HG03439 (cell line): ENCODE data around the gene PERM1.
"Not testable (repeated sequence)": the region's sequence is repeated elsewhere in the genome, so short reads cannot be mapped to it uniquely, and the experiment has no call there.

ENCODE experiments used
- ATAC-seq: cut with Tn5 transposase; IDR thresholded peaks from one replicate; pipeline ENCODE4 v1.9.1; 2021; ENCODE audit warnings: mild to moderate bottlenecking, moderate library complexity; ENCODE audit not compliant: unreplicated experiment

The PERM1 gene

GRCh38 chr1:981955-982558 lies at the start of gene PERM1:
Gene PERM1 (minus strand): TSS chr1:982093. CDS start chr1:981029, 1,064 bp downstream.
- ATAC-seq: no peak

DNA sequence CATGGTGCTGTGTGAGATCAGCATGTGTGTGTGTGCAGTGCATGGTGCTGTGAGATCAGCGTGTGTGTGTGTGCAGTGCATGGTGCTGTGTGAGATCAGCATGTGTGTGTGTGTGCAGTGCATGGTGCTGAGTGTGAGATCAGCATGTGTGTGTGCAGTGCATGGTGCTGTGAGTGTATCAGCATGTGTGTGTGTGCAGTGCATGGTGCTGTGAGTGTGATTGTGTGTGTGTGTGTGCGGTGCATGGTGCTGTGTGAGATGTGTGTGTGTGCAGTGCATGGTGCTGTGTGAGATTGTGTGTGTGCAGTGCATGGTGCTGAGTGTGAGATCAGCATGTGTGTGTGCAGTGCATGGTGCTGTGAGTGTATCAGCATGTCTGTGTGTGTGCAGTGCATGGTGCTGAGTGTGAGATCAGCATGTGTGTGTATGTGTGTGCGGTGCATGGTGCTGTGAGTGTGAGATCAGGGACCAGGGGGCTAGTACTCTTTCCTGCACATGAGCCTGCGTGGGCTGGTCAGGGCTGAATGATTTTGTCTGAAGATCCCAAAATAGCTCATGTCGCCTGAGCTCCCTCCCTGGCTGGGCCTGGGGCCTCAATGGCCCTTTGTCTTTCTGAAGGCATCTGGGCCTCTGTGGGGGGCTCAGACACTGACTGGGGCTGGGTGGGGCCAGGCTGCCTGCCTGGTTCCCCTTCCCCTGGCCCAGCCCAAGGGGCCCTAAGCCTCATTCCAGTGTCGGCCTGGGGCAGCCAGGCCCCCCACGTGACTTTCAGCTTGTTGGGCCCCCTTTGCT lies 49.2 kb upstream of the PERM1 start:
- not testable (repeated sequence) for ATAC-seq

DNA sequence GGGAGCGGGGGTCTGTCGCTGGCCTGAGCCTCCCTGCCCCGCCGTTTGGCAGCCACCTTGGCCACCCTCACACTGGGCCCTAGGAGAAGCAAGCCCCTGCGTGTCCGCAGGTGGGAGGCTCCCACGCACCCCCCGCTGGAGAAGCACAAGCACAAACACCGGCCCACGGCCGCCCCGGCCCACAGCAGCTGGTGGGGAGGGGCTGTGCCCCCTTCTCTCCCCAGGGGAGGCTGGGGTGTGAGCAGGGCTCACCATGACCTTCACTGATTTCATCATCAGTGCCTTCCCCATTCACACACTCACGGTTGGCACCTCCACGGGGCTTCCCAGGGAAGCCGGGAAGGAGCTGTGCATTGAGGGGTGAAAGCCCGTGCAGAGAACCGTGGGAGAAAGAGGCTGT lies 45.9 kb upstream of the PERM1 start:
- no peak for ATAC-seq

- ATAC-seq: no peak
These were observed 44.9 kb upstream of the PERM1 start for GRCh38 chr1:1026599-1027413.

DNA sequence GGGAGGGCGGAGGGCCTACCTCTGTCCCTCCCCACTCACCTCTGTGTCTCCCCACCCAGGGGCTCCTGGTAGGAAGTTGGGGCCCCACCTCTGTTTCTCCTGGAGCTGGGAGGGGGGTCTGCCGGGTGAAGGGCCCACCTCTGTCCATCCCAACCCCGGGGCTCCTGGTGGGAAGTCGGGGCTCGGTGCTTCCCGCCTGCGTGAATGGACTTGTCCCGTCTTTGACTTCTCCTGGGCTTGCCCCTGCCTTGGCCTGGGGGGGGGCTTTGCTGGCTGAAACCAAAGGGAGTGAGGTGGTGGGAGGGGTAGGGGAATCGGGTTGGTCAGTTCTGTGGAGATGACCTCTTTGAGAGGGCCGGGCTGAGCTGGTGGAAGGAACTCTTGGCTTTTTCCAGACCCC lies 43.8 kb upstream of the PERM1 start:
- no peak for ATAC-seq

- no peak for ATAC-seq
These were observed 43.1 kb upstream of the PERM1 start for GRCh38 chr1:1024771-1025699.

GRCh38 chr1:1024149-1024770 lies 42.4 kb upstream of the PERM1 start:
- ATAC-seq: no peak

DNA sequence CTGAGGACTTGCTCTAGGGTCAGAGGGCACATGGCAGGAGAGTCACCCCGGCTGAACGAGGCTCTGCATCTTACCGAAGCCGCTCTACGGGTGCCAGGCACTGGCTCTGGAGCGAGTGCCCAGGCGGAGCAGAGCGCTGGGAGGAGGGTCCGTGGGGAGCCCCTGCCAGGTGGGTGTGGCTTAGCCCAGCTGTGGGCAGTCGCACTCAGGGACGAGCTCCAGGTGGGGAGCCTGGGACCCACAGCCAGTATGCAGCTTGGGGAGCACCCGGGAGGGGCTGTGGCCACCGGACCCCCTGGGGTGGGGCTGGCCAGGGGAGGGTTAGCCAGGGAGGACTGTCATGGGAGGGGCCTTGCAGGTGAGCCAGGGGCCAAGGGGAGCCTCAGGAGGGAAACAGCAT lies 41.8 kb upstream of the PERM1 start:
- ATAC-seq: no peak

DNA sequence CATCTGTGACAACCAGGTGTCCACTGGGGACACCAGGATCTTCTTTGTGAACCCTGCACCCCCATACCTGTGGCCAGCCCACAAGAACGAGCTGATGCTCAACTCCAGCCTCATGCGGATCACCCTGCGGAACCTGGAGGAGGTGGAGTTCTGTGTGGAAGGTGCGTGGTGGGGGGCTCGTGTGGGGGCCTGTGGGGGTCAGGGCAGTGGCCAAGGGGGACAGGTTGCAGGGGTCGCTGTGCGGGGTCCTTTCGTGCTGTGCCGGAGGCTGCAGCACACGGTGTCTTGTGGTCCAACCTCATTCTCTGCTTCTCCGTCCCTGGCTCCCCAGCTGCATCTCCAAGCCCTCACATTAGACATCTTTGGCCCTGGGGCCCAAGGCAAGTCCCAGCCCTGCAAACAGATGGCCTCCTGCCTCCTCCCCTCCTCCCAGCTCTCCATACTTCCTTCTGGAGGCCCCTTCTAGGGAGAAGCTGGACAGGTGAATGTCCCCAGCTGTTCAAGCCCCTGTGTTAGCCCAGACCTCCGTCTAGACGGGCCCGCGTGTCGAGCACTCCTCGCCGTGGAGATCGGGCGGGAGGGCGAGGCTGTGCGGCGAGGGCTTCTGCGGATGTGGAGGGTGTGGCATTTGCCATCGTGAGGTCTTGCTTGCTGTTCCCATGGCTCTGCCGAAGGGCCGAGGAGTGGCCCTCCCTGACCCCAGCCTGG lies 40.6 kb upstream of the PERM1 start:
- ATAC-seq: no peak

GRCh38 chr1:1021920-1022259 lies 40.0 kb upstream of the PERM1 start:
- no peak for ATAC-seq

DNA sequence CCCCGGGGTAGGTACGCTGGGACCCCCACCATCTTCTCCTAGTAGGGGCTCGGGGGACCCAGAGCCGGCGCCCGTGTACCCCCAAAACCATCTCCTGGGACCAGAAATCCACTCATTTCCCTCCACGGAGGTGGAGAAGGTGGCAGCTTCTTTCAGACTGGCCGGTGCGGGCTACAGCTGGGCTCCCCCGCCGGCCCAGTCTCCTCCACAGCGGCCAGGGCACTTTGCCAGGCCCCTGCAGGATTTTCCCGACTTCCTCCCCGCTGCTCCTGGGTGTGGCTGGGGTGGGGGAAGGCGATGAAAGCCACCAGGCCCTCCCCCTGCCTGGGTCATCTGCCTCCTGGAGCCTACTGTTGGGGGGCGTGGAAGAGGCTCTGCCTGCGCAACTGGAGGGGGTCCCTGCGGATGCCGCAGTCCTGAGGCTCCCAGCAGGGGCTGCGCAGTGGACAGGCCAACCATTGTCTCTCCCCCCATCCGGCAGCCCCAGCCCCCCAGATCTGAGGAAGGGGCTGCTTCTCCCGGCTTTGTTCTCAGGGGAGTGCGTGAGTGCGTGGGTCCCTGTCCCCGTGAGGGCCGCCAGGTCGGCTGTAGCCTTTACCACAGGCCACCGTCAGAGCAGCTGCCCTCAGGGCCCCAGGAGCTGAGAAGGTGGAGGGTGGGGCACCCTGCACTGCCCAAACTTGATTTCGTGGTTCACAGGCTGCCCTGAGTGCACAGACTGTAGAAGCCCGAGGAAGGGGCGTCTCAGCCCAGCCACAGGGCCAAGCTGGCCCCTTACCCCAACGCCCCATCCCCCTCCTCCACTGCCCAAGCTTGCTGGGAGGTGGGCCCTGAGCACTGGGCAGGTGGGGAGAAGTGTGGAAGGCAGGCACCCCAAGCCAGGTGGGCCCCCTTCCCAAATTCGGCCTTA lies 39.4 kb upstream of the PERM1 start:
- no peak for ATAC-seq

DNA sequence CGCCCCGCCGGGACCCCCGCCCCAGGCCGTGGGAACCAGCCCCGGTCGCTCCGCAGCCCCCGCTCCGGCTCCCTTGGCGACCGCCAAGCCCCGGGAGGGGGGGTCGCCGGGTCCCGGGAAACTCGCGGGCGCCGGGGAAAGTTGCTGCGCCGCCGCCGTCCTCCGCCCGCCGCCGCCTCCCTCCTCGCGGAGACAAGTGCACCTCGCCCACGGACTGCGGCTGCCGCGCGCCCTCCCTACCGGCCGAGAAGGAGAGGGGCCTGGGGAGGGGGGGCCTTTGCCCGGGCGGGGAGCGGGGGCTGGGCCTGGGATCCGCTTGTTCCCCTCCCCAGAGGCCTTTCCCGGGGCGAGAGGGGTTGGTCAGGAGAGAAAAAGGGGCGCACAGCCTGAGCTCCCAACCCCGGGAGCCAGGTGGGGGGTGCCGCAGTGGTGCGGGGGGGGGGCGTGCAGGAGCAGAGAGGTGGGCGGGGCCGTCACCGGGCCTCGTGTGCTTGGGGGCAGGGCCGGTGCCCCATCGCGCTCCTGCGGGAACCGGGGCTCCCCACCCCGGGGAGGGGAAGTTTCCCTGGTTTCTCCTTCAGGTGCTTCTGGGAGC lies 38.6 kb upstream of the PERM1 start:
- peak; percentile 13 for ATAC-seq

- ATAC-seq: peak; percentile 31
These were observed 38.1 kb upstream of the PERM1 start, which contains the start of gene AGRN for GRCh38 chr1:1020000-1020404. Gene AGRN (plus strand): TSS chr1:1020120. CDS start chr1:1020173, 53 bp downstream.

DNA sequence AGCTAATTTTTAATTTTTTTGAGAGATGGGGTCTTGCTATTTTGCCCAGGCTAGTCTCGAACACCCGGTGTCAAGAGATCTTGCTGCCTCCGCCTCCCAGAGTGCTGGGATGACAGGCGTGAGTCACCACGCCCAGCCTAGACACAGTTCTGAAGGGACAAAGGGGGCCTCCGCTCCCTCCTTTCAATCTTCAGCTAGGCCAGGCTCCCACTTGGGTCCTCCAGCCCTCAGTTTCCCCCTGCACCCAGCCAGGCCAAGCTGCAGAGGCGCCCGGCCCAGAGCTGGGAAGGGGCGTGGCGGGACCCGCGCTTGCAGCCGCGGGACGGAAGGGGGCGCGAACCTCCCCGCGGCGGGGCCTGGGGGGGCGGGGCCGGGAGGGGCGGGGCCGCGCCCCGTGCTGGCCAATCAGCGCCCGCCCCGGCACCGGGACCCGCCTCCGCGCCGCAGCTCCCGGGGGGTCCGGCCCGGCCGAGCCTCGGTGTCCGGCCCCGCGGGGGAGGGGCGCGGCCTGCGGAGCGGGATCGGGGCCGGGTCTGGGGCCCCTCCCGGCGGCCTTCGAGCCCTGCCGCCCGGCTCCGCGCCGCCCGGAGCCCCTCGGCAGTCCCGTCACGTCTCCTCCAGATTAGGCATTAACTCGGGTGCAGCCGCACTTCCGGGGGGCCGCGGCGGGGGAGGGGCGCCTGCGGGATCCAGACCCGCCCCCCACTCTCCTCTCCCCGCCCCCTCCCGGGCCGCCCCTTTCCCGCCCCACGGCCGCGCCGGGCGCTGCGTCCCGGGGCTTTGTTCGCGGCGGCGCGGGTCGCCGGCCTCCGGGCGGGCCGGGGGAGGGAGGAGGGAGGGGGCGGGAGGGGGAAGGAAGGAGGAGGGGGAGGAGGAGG lies 37.5 kb upstream of the PERM1 start:
- peak; percentile 65 for ATAC-seq

DNA sequence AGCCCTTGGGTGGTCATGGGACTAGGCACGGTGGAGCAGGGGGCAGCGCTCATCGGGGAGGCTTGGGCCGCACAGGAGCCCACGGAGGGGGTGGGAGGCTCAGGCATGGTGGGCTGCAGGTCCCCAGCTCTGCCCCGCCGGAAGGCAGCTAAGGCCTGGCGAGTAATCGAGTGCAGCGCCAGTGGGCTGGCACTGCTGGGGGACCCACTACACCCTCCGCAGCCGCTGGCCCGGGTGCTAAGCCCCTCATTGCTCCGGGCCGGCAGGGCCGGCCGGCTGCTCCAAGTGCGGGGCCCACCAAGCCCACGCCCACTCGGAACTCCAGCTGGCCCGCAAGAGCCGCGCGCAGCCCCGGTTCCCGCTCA lies 36.4 kb upstream of the PERM1 start:
- not testable (repeated sequence) for ATAC-seq

- ATAC-seq: not testable (repeated sequence)
These were observed 35.8 kb upstream of the PERM1 start for GRCh38 chr1:1017397-1018320.
